CD4-positive, alpha-beta T cell treated with Interferon alpha-2 for 1 hour (primary cell): ENCODE data around the gene TEX14.
"Not testable (repeated sequence)": the region's sequence is repeated elsewhere in the genome, so short reads cannot be mapped to it uniquely, and the experiment has no call there.

ENCODE experiments used
- DNase-seq, 2 donors: peaks; one replicate each; pipeline ENCODE4 v3.0.0-alpha.2; 2020 to 2022

The TEX14 gene

GRCh38 chr17:58556833-58557250, 135.0 kb downstream of the TEX14 start:
- no peak for DNase-seq

GRCh38 chr17:58555109-58555508, 136.7 kb downstream of the TEX14 start:
- DNase-seq, result not testable (repeated sequence)

GRCh38 chr17:58541249-58541648, 150.6 kb downstream of the TEX14 start:
- DNase-seq, result no peak

DNA sequence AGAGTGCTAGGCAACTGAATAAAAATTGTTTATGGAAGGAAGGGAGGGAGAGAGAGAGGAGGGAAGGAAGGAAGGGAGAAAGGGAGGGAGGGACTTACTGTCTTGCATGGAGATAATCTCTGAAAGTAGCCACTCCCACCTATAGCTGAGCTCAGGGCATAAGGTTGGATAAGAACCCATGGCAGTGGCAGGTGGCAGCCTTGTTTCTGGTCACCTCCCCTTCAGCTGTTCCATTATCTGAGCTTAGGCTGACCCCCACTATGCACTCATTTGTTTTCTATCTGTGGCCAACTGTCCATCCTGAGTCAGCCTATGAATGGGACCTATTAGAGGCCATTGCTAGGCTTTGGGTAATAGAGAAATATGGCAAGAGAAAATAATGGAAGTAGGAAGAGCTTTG, 152.1 kb downstream of the TEX14 start:
- DNase-seq, result no peak

DNA sequence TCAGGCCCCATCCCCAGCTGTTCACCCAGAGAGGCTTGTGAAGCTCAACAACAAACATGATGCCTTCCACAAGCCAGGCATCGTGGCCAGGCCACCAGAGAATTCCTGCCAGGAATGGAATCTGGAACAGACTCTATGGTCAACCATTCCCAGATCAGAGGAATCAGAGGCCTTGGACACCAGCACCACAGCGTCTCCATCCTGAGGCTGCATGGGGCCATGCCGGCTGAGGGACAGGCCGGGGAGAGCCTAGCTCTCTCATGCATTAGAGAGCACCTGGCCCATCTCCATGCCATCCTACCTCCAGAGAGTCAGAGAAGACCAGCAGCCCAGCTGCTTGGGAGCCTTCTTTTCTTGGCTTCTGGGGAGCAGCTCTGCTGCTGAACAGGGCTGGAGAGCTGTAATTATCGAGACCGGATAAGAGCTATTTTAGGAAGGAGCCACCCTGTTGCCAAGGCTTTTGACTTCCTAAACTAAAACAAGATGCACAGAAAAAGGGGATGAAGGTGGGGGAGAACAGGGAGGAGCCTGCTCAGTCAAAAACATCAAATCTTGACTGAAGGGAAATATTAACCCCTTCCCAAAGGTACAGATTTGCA, 152.9 kb downstream of the TEX14 start:
- no peak for DNase-seq

- DNase-seq, result no peak
Observed at GRCh38 chr17:58537266-58537665, 154.6 kb downstream of the TEX14 start.

- no peak for DNase-seq
Observed at GRCh38 chr17:58536542-58536941, 155.3 kb downstream of the TEX14 start.

DNA sequence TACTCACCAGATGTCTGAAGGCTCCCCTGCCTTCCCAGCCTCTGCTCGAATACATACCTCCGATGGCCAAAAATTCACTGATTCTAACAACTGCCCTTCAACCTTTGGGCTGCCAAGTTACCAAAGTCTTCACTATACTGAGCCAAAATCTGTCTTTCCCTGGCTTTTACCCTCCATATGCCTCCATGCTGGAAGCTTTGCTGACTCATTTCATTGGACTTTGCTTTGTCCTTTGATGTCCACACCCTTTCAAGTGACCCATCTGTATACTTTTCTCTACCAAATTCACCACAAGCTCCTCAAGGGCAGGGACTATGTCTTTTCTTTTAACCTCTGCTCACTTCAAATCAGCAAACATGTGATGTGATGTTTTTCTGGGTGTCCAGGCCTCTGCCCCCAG, 156.4 kb downstream of the TEX14 start:
- DNase-seq, result no peak

- DNase-seq, result peak in 1 of 2 donors; percentile 34
Observed at GRCh38 chr17:58534901-58535421, 156.9 kb downstream of the TEX14 start.

DNA sequence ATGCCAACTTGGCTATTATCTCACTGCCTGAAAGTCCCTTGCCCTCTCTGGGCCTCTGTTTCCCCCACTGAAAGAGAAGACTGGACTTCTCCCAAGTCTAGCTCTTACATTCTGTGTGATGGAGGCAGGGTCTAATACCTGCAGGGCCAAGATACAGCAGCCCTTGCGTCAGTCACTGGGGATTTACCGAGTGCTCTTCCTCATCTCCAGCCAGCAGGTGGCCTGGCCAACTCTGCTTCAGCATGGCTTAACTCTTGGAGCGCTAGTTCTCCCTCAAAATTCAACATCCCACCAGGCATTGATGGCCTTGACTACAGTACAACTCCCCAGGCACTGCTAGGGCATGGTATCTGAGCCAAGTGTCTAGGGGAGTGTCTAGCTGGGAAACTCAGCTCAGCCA, 157.5 kb downstream of the TEX14 start:
- no peak for DNase-seq

GRCh38 chr17:58533616-58534188, 158.1 kb downstream of the TEX14 start:
- DNase-seq, result no peak

DNA sequence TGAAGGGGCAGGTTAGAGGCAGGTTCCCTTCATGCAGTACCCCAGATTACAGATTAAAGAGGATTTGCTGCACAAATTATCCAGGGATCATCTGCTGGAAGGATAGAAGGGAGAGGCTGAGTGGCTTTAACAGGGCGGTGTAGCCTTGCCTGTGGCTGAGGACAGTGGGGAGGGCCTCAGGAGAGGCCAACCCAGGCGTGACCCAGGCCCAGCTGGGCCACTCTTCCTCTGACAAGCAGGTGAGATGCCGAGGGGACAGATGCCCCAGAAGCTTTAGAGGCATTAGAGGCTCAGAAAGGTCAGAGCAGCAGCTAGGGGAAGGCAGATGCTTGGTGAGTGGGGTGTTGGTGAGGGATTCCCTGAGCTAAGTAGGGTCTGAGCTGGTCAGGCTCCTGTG, 159.3 kb downstream of the TEX14 start:
- no peak for DNase-seq

DNA sequence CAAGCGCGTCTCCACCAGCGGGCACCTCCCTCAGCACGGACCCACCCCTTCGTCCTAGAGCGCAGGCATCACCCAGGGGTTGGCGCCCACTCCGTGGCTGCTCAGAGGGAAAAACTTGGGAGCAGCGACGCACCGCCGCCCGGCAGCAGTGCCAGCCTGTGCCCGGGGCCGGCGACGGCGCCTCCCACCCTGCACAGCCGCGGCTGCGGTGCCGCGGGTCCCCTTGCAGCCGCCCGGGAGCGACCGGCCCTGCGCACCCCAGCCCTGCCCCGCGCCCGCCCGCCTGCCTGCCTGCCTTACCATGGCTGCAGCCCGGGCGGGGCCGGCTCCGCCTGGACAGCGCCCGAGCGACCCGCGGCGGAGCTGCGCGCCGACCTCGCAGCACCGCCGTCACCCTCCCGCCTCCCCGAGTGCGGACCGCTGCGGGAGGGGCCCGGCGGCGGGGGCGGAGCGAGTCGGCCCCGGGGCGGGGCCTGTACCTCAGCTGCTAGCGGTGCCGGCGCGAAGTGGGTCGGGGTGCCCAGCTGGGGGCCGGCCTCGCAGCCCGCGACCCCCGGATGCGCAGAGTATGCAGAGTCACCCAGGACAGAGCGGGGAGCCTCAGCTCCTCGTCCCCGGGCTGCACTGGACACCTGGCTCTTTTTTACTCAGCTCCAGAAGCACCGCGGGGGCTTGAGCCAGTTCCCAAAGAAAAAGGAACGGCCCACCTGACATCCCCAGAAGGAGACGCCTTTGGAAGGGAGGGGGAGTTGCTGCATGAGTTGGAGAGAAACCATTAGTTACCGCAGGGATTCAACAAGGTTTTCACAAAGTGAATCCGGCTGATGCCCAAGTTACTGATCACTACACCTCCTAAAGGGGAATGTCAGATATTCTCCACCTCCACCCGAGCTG, 159.9 kb downstream of the TEX14 start:
- peak; percentile 63 to 74 for DNase-seq

- DNase-seq, result no peak
Observed at GRCh38 chr17:58531122-58531521, 160.7 kb downstream of the TEX14 start.

GRCh38 chr17:58530655-58531054, 161.2 kb downstream of the TEX14 start:
- no peak for DNase-seq

DNA sequence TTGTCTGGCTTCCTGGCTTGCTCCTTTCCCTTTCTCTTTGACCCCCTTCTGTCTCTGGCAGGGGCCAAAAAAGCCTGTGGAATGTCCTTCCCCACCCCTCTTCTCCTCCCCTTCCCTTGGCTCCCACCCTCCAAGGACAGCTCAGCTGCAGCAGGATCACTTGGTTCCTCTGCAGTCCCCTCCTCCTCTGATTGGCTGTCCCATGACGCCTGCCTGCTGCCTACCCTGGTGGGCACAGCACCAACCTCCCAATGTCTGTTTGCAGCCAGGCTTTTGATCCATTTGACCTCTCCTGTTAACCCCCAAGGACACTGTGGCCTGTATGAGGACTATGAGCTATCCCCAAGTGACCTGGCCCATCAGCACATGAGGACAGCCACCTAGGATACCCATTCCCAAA, 162.6 kb downstream of the TEX14 start:
- DNase-seq, result no peak

DNA sequence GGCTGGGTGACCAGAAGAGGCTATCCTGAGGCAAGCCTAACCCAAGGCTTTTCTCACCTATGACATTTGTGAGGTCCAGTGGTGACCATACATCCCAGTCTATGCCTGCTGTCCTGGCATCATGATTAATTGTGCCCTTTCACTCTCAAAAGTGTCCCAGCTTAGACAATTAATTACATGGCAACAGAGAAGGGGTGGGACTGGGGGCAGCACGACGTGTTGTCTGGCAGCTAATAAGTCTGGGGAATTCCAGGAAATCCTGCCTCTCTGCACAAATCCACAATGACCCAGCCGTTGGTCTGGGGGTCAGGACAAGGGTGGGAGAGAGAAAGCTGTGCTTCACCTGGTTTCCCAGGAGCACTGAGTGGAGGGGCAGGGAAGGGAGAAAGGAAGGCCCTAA, 163.4 kb downstream of the TEX14 start:
- DNase-seq, result no peak

DNA sequence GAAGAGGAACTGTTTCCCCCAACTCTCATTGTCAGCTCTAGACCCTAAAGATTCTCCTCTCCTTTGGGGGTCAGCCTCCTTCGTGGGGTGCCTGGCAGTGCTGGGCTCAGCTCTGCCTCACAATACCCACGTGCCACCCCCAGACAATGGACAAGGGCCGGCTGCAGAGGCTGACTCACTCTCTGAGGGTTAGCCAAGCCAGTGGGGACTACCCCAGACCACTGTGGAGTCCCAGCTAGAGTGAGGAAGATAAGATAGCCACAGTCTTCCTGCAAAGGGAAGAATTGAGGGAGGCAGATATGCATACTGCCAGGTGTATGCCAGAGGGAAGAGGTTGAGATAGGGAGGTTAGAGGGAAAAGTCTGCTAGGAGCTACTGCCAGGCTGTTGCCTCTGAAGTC, 163.9 kb downstream of the TEX14 start:
- no peak for DNase-seq

GRCh38 chr17:58527306-58527705, 164.5 kb downstream of the TEX14 start:
- DNase-seq, result no peak

- no peak for DNase-seq
Observed at GRCh38 chr17:58525239-58525638, 166.6 kb downstream of the TEX14 start.

- DNase-seq, result no peak
Observed at GRCh38 chr17:58521680-58522079, 170.2 kb downstream of the TEX14 start.

GRCh38 chr17:58520843-58521430, 170.9 kb downstream of the TEX14 start:
- DNase-seq, result no peak

- DNase-seq, result peak; percentile 100
Observed at GRCh38 chr17:58517928-58518609, 173.8 kb downstream of the TEX14 start.
